ENCODE measurements around the gene CCNL1. TPM values are rescaled to one million over a fixed set of nuclear protein-coding genes. Genes with fewer than 3 reads are reported as not detected.

The CCNL1 gene
- total RNA-seq, 1 experiment from 2014 or later, result 114 TPM

- H3K27me3 Mint-ChIP-seq (ENCODE audit: insufficient read depth, unreplicated experiment), result no peaks in the 10 kb centered on the region
Measured at GRCh38 chr3:157129803-157130466, 30.0 kb downstream of the CCNL1 start.

GRCh38 chr3:157128771-157129681 is 30.9 kb downstream of the CCNL1 start:
- peaks cover 49% of the 10 kb centered on the region for H3K4me1 Mint-ChIP-seq (ENCODE audit: low read depth, unreplicated experiment)
- no peaks in the 10 kb centered on the region for H3K9me3 Mint-ChIP-seq (ENCODE audit: unreplicated experiment)
- H3K36me3 ChIP-seq (ENCODE audit: control insufficient read depth, insufficient read depth, low read length), result no peaks in the 10 kb centered on the region
- H3K4me3 ChIP-seq (ENCODE audit: low read depth, low read length), result no peak overlapping the region
- ChIA-PET POLR2A (interaction anchor here (1.1 to 4.4 kb wide), 3 partner anchors 9 to 594 kb away, joined by 4 to 43 read pairs (median 5); no protein-coding TSS in a partner anchor), CTCF (interaction anchor here (1.2 to 3.8 kb wide), 2 partner anchors 40 to 594 kb away, joined by 3 to 26 read pairs; no protein-coding TSS in a partner anchor)
- H3K36me3 Mint-ChIP-seq (ENCODE audit: insufficient read depth, unreplicated experiment), result peaks cover 6% of the 10 kb centered on the region
- no peaks in the 10 kb centered on the region for H3K9me3 ChIP-seq
- TSS peak; percentile 55 for BruUV-seq (replicated peaks)
- H3K4me1 ChIP-seq, result peaks cover 72% of the 10 kb centered on the region
- peak overlapping the region; percentile 8 for H3K4me3 Mint-ChIP-seq (ENCODE audit: unreplicated experiment)
- TF ChIP-seq CTCF (IDR thresholded peaks at IDR 0.05; ENCODE audit: insufficient read depth in 1 of 2, low read depth in 1 of 2, low read length in 1 of 2, severe bottlenecking in 1 of 2, unreplicated experiment in 1 of 2), result no peak
- intact Hi-C loops (cut with micrococcal nuclease; ENCODE audit: unreplicated experiment), result no loop called here
- peak overlapping the region; percentile 95 for H3K27ac Mint-ChIP-seq (ENCODE audit: unreplicated experiment)
- DNase-seq, result no peak
- H3K27me3 Mint-ChIP-seq (ENCODE audit: insufficient read depth, unreplicated experiment), result no peaks in the 10 kb centered on the region
- no peaks in the 10 kb centered on the region for H3K27me3 ChIP-seq (replicated peaks; ENCODE audit: control insufficient read depth, insufficient read depth, low read length)

More at GRCh38 chr3:157129803-157130466, 30.0 kb downstream of the CCNL1 start:
- Mint-ChIP-seq H3K27ac (ENCODE audit: unreplicated experiment) (peak overlapping the region; percentile 95), H3K36me3 (ENCODE audit: insufficient read depth, unreplicated experiment) (peaks cover 6% of the 10 kb centered on the region), H3K4me3 (ENCODE audit: unreplicated experiment) (peak overlapping the region; percentile 64), H3K4me1 (ENCODE audit: low read depth, unreplicated experiment) (peaks cover 40% of the 10 kb centered on the region), H3K9me3 (ENCODE audit: unreplicated experiment) (no peaks in the 10 kb centered on the region)
- peak; percentile 58 to 60 for DNase-seq
- Histone ChIP-seq H3K4me3 (ENCODE audit: low read depth, low read length) (peak overlapping the region; percentile 13), H3K4me1 (peaks cover 67% of the 10 kb centered on the region), H3K9me3 (no peaks in the 10 kb centered on the region), H3K27me3 (replicated peaks; ENCODE audit: control insufficient read depth, insufficient read depth, low read length) (no peaks in the 10 kb centered on the region), H3K36me3 (ENCODE audit: control insufficient read depth, insufficient read depth, low read length) (no peaks in the 10 kb centered on the region)
- POLR2A ChIA-PET, result interaction anchor here (1.0 to 2.4 kb wide), 4 partner anchors 10 to 595 kb away, joined by 3 to 21 read pairs (median 4); no protein-coding TSS in a partner anchor
- CTCF ChIA-PET, result interaction anchor here (0.5 to 3.8 kb wide), 2 partner anchors 41 to 51 kb away, joined by 4 to 26 read pairs; no protein-coding TSS in a partner anchor
- no peak for TF ChIP-seq CTCF (IDR thresholded peaks at IDR 0.05; ENCODE audit: insufficient read depth in 1 of 2, low read depth in 1 of 2, low read length in 1 of 2, severe bottlenecking in 1 of 2, unreplicated experiment in 1 of 2)
- TSS peak; percentile 76 for BruUV-seq (replicated peaks)
- intact Hi-C loops (cut with micrococcal nuclease; ENCODE audit: unreplicated experiment), result loop anchor here (1.0 to 10.0 kb wide), 8 partner anchors 10 to 456 kb away; partner anchors contain the start of gene TIPARP

All from Caco-2 (cell line).